Measurements from ENCODE around the gene SMAD6. TPM values are rescaled to one million over a fixed set of nuclear protein-coding genes. Genes with fewer than 3 reads are reported as not detected.

Gene SMAD6
- total RNA-seq, 1 experiment from 2014 or later = 19.9 TPM

DNA sequence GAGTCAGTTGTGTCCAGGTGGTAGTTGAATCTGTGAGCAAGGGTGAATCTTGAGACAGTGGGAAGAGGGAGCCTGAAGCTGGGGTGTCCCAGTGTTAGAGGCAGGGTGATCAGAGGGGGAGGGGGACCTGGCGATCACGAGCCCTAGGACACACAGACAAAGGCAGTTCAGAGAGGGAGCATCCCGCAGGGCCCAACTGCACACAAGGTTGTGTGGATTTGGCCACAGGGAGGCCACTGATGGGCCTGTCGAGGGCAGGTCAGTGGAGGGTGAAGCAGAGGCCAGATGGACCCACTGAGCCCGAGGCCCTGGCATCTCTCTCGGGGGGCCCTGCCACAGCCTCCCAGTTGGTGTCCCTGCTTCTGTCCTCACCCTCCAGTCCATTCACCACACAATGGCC is 48.6 kb upstream of the SMAD6 start:
- H3K27ac ChIP-seq (ENCODE audit: low read length) = no peak overlapping the region
- BruUV-seq (replicated peaks) = no TSS peak
- no peaks in the 10 kb centered on the region for H3F3A ChIP-seq (ENCODE audit: low read length, unreplicated experiment)
- H3K4me1 ChIP-seq (ENCODE audit: insufficient read depth, low read length) = peaks cover 10% of the 10 kb centered on the region
- ChIA-PET POLR2A (ENCODE audit: unreplicated experiment) (no interaction called here), CTCF (no interaction called here)
- no peaks in the 10 kb centered on the region for H3K9me3 ChIP-seq (ENCODE audit: low read length)
- no peak overlapping the region for H2AFZ ChIP-seq (ENCODE audit: low read length)
- ATAC-seq = no peak
- no peaks in the 10 kb centered on the region for H3K27me3 ChIP-seq (ENCODE audit: low read length)
- H3K9ac ChIP-seq (ENCODE audit: low read length) = no peak overlapping the region
- intact Hi-C loops (cut with micrococcal nuclease) = no loop called here
- no peaks in the 10 kb centered on the region for H3K79me2 ChIP-seq (ENCODE audit: low read length)
- H3K4me2 ChIP-seq (ENCODE audit: low read length) = no peak overlapping the region
- H3K9me2 ChIP-seq (replicated peaks; ENCODE audit: low read length) = no peaks in the 10 kb centered on the region
- no peak for DNase-seq
- no peaks in the 10 kb centered on the region for H3K36me3 ChIP-seq (ENCODE audit: low read depth, low read length)
- no peaks in the 10 kb centered on the region for H4K20me1 ChIP-seq (ENCODE audit: low read length)
- TF ChIP-seq EZH2 (IDR thresholded peaks at IDR 0.05; ENCODE audit: low read length, unreplicated experiment) (no peak), EZH2phosphoT487 (IDR thresholded peaks at IDR 0.05; ENCODE audit: borderline replicate concordance, low read length) (no peak)
- TF ChIP-seq, protein P1, sequence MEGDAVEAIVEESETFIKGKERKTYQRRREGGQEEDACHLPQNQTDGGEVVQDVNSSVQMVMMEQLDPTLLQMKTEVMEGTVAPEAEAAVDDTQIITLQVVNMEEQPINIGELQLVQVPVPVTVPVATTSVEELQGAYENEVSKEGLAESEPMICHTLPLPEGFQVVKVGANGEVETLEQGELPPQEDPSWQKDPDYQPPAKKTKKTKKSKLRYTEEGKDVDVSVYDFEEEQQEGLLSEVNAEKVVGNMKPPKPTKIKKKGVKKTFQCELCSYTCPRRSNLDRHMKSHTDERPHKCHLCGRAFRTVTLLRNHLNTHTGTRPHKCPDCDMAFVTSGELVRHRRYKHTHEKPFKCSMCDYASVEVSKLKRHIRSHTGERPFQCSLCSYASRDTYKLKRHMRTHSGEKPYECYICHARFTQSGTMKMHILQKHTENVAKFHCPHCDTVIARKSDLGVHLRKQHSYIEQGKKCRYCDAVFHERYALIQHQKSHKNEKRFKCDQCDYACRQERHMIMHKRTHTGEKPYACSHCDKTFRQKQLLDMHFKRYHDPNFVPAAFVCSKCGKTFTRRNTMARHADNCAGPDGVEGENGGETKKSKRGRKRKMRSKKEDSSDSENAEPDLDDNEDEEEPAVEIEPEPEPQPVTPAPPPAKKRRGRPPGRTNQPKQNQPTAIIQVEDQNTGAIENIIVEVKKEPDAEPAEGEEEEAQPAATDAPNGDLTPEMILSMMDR (conservative IDR thresholded peaks at IDR 0.05; ENCODE audit: low read depth, low read length) = no peak
- no peak overlapping the region for H3K4me3 ChIP-seq (ENCODE audit: low read length)

DNA sequence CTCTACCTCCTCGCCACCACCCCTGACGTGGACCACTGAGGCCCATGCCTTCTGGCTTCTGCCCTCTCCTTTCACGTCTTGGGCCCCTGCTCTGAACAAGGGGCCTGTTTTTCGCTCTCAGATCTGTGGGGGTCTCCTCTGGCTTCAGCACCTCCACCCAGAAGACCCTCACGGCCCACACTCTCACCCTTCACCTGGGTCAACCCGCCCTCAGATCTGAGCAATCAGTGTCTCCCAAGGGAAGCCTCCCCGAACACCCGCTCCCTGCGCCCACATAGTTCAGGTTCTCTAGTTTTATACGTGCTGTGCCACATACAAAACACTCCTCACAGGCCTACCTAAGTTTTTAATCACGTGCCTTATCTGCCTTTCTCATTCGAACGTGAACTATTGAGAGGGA is 48.2 kb upstream of the SMAD6 start:
- Histone ChIP-seq H2AFZ (ENCODE audit: low read length) (no peak overlapping the region), H3K79me2 (ENCODE audit: low read length) (no peaks in the 10 kb centered on the region), H3K9me3 (ENCODE audit: low read length) (no peaks in the 10 kb centered on the region), H3K4me3 (ENCODE audit: low read length) (no peak overlapping the region), H3K9ac (ENCODE audit: low read length) (no peak overlapping the region), H3K4me2 (ENCODE audit: low read length) (no peak overlapping the region), H3K27me3 (ENCODE audit: low read length) (no peaks in the 10 kb centered on the region), H3K9me2 (replicated peaks; ENCODE audit: low read length) (no peaks in the 10 kb centered on the region), H4K20me1 (ENCODE audit: low read length) (no peaks in the 10 kb centered on the region), H3K36me3 (ENCODE audit: low read depth, low read length) (no peaks in the 10 kb centered on the region), H3F3A (ENCODE audit: low read length, unreplicated experiment) (no peaks in the 10 kb centered on the region), H3K27ac (ENCODE audit: low read length) (no peak overlapping the region), H3K4me1 (ENCODE audit: insufficient read depth, low read length) (peaks cover 10% of the 10 kb centered on the region)
- BruUV-seq (replicated peaks) = no TSS peak
- ChIA-PET CTCF (no interaction called here), POLR2A (ENCODE audit: unreplicated experiment) (no interaction called here)
- intact Hi-C loops (cut with micrococcal nuclease) = no loop called here
- no peak for ATAC-seq
- TF ChIP-seq EZH2phosphoT487 (IDR thresholded peaks at IDR 0.05; ENCODE audit: borderline replicate concordance, low read length) (no peak), EZH2 (IDR thresholded peaks at IDR 0.05; ENCODE audit: low read length, unreplicated experiment) (no peak)
- TF ChIP-seq, protein P1 (conservative IDR thresholded peaks at IDR 0.05; ENCODE audit: low read depth, low read length) = no peak
- no peak for DNase-seq

DNA sequence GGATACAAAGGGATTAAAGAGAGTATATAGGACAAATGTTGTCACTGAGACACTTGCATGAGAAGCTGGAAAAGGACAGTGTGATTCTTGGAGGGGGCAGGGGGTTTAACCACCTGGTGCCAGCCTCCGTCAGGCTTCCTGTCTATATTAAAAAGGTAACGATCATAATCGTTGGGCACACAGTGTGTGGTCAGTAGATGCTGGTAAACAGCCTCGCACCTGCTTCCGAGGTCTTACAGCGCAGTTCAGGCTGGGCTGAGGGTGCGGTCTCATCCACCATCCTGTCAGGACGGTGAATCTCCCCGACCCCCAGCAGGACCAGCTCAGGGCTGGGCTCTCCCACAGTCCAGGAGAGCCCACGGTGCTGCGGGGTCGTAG is 47.7 kb upstream of the SMAD6 start:
- Histone ChIP-seq H3K36me3 (ENCODE audit: low read depth, low read length) (no peaks in the 10 kb centered on the region), H3K27me3 (ENCODE audit: low read length) (no peaks in the 10 kb centered on the region), H3K27ac (ENCODE audit: low read length) (no peak overlapping the region), H3K9me2 (replicated peaks; ENCODE audit: low read length) (no peaks in the 10 kb centered on the region), H2AFZ (ENCODE audit: low read length) (no peak overlapping the region), H3K9ac (ENCODE audit: low read length) (no peak overlapping the region), H4K20me1 (ENCODE audit: low read length) (no peaks in the 10 kb centered on the region), H3K79me2 (ENCODE audit: low read length) (no peaks in the 10 kb centered on the region), H3K9me3 (ENCODE audit: low read length) (no peaks in the 10 kb centered on the region), H3K4me1 (ENCODE audit: insufficient read depth, low read length) (peaks cover 10% of the 10 kb centered on the region), H3K4me2 (ENCODE audit: low read length) (no peak overlapping the region), H3K4me3 (ENCODE audit: low read length) (no peak overlapping the region), H3F3A (ENCODE audit: low read length, unreplicated experiment) (no peaks in the 10 kb centered on the region)
- ChIA-PET POLR2A (ENCODE audit: unreplicated experiment) (interaction anchor here (0.6 kb wide), 1 partner anchor 32 kb away, joined by 3 read pairs; no protein-coding TSS in a partner anchor), CTCF (no interaction called here)
- TF ChIP-seq EZH2phosphoT487 (IDR thresholded peaks at IDR 0.05; ENCODE audit: borderline replicate concordance, low read length) (no peak), EZH2 (IDR thresholded peaks at IDR 0.05; ENCODE audit: low read length, unreplicated experiment) (no peak)
- TF ChIP-seq, protein P1 (conservative IDR thresholded peaks at IDR 0.05; ENCODE audit: low read depth, low read length) = no peak
- ATAC-seq = no peak
- no peak for DNase-seq
- no TSS peak for BruUV-seq (replicated peaks)
- intact Hi-C loops (cut with micrococcal nuclease) = no loop called here
